NCI-H1417 treated with DMSO at 0.1 percent for 48 hours (cell line): Measurements from ENCODE around the gene ANKRD13A.
"Not testable (repeated sequence)": the region's sequence is repeated elsewhere in the genome, so short reads cannot be mapped to it uniquely, and the experiment has no call there.

Experiments used
- DNase-seq: peaks from one replicate; lab custom pipeline; 2025; lab: John Stamatoyannopoulos, UW

Gene ANKRD13A

GRCh38 chr12:109983432-109984142 is 15.6 kb upstream of the ANKRD13A start:
- no peak for DNase-seq

DNA sequence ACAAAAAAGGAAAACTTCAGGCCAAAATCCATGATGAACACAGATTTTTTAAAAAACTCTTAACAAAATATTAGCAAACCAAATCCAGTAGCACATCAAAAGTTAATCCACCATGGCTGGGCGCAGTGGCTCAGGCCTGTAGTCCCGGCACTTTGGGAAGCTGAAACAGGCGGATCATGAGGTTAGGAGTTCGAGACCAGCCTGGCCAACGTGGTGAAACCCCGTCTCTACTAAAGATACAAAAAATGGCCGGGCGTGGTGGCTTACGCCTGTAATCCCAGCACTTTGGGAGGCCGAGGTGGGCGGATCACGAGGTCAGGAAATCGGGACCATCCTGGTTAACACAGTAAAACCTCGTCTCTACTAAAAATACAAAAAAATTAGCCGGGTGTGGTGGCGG is 13.0 kb upstream of the ANKRD13A start:
- not testable (repeated sequence) for DNase-seq

- no peak for DNase-seq
These were observed 11.6 kb upstream of the ANKRD13A start for GRCh38 chr12:109987615-109988014.

DNA sequence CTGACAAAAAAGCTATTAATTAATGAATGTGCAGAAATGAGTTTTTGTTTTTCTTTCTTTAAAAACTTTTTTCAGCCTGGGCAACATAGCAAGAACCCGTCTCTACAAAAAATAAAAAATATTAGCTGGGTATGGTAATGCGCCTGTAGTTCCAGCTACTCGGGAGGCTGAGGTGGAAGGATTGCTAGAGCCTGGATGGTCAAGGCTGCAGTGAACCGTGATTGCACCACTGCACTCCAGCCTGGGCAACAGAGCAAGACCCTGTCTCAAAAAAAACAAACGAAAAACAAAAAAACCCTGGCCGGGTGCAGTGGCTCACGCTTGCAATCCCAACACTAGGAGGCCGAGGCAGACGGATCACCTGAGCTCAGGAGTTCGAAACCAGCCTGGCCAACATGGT is 11.0 kb upstream of the ANKRD13A start:
- DNase-seq, result no peak

GRCh38 chr12:109988903-109989302 is 10.3 kb upstream of the ANKRD13A start:
- DNase-seq, result no peak

DNA sequence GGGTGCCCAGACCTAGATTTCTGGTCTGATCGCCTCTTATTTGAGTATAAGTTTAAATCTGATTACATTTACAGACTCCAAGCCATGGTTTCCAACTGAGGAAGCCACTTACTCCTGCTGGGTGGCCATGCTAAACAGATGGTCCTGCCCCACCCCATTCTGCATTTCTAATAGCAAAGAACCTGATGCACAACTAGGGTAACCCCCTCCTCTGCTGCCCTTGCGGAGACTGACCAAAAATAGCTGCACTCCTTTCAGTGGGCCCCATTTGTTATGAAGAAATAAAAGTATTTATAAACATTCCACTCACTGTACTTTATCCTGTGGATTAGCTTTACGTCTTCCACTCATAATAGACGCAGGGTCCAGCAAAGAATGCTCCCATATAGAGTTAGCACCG is 9.8 kb upstream of the ANKRD13A start:
- DNase-seq, result no peak

GRCh38 chr12:109991586-109991985 is 7.6 kb upstream of the ANKRD13A start:
- no peak for DNase-seq

DNA sequence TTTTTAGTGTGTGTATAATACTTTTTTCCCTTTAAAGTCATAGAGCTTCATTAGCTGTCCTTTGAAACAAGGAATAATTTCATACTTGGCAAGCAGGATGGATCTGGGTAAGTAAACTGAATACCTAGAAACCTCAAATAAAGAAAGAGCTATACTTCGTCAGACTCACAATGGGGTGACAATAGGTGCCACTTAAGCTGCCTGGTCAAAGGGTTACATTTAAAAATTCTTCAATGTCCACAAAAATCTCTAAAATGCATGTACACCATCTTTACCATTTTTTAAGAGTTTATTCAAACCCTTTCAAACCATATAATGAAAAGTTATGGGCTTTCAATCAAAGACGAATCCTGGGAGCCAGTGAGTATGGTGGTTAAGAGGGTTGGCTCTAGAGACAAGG is 6.1 kb upstream of the ANKRD13A start:
- no peak for DNase-seq

- DNase-seq, result no peak
These were observed 4.6 kb upstream of the ANKRD13A start for GRCh38 chr12:109994401-109995175.

DNA sequence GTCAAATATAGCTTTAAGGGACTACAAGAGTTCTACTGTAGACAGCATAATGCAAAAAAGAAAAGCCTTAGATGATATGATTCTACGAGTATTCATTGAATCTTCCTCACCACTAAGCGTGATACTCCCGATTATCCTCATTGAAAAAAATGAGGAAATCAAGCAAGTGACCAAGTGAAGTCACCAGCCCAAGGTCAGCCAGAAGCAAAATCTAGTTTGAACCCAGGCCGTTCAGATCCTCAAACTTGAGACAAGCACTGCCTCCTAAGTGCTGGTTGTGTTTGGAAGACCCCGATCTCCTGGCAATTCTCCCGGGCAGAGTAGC is 3.9 kb upstream of the ANKRD13A start:
- DNase-seq, result no peak

- peak; percentile 28 for DNase-seq
These were observed 3.3 kb upstream of the ANKRD13A start, which contains the start of gene GIT2 for GRCh38 chr12:109995686-109996482. Gene GIT2, minus strand, starts transcription at chr12:109996368. Its CDS starts 144 bp downstream, at chr12:109996224.

GRCh38 chr12:109996483-109996853 is 2.8 kb upstream of the ANKRD13A start:
- DNase-seq, result no peak

DNA sequence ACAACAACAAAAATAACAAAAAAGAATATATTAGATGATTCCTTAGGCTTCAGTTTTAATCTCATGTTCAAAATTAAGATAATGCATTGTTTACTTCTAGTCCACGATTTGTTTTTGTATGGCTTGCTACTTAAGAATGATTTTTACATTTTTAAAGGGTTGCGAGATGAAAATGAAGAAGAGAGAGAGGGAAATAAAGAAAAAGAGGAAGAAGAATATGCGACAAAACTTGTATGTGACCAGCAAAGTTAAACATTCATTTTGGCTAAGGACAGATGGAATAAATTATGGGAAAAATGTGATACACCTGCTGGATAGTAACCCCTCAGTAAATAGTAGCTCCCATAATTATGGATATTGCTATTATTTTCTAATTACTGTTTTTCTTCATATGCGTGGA is 1.8 kb upstream of the ANKRD13A start:
- no peak for DNase-seq

GRCh38 chr12:109998241-109998903 is 858 bp upstream of the ANKRD13A start:
- DNase-seq, result no peak

DNA sequence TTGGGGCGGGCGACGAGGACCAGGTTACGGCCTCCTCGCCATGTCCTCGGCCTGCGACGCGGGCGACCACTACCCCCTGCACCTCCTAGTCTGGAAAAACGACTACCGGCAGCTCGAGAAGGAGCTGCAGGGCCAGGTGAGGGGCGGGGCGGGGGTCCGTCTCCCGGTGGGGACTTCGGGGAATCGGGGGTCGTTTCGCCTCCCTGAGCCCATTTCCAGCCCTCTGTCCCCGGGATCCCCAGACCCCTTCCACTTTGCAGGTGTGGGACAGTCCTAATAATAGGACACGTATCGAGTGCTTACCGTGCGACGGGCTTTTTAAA is 380 bp downstream of the ANKRD13A start:
- no peak for DNase-seq

- no peak for DNase-seq
These were observed 814 bp downstream of the ANKRD13A start for GRCh38 chr12:109999983-110000505.

DNA sequence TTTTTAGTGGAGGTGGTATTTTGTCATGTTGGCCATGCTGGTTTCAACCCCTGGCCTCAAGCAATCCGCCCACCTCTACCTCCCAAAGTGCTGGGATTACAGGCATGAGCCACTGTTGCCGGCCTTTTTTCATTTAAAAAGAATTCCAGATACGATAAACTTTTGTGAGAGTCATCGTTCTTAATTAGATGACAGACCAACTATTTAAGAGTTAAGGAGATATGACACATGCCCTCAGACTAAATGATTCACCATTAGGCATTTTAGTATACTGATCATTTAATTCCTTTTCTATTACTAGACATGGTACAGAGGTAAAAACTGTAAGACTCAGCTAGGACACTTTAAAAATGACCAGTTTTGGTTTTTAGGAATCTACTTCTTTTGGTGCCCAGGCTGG is 2.4 kb downstream of the ANKRD13A start:
- DNase-seq, result no peak

DNA sequence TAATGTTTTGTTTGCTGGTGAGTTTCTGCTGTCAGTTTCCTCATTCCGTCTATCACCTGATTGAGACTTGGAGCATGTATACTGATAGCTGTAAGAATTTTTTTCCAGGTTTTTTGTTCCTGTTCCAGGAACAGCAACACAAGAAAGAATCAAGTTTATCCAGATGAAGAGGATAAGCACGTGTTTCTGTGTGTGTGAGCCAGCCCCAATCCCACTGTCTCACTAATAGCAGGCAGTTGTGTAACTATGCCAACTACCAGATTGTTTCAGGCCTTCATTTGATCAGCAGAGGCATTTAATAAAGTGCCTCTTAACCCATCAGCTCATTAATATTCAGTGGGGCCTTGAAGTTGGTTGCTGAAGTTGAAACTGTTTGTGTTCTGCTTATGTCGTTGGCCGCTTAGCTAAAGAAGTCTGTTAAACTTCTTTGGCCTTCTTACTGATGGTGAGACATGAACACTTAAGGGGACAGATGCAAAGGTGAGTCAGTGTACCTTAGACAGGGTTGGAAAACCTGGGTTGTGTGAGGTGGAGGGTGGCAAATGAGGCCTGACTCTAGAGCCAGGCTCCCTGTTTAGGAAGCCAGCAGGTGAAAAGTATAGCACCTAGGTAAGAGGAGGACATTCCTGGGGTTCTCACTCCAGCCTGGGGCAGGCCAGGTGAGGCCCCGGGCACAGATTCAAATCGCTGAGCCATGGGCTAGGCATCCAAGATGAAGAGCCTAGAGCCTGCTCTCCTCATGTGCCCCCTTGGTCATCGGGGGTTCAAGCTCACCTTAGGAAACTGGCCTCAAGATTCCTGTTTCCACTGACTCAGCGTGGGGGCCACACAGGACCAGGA is 3.7 kb downstream of the ANKRD13A start:
- no peak for DNase-seq

DNA sequence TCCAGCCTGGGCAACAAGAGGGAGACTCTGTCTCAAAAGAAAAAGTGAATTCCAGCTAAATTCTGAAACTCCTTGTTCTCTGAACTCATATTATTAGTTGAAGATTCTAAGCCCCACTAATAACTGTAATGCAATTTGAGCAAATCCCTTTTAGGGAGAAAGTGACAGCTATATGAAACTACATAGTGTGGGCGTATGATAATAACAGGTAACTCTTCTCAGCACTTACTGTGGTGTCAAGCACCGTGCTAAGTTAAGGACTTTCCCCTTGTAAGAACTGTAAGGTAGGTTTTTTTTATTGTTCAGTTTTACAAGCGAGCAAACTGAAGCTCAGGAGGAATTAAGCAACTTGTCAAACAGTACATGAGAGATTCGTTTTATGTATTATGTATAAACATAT is 5.4 kb downstream of the ANKRD13A start:
- DNase-seq, result no peak

- no peak for DNase-seq
These were observed 6.2 kb downstream of the ANKRD13A start for GRCh38 chr12:110005319-110005973.

DNA sequence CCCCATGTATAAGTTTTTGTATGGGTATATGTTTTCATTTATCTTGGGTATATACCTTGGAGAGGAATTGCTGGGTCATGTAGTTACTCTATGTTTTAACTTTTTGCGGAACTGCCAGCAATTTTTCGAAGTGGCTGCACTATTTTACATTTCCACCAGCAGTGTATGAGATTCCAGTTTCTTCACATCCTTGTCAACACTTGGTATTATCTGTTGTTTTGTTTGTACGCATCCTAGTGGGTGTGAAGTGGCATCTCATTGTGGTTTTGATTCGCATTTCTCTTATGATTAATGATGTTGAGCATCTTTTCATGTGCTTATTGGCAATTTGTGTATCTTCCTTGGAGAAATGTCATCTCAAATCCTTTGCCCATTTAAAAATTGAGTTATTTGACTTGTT is 6.9 kb downstream of the ANKRD13A start:
- DNase-seq, result no peak
